GM20000 (cell line): ENCODE results near the gene PMM1.

ENCODE experiments used
- DNase-seq: peaks from one replicate; pipeline ENCODE4 v3.0.0; 2012; ENCODE audit warnings: low spot score
- TF ChIP-seq, protein P1 (sequence below): IDR thresholded peaks from 2 replicates; pipeline ENCODE4 v1.5.1; 2012; ENCODE audit warnings: mild to moderate bottlenecking, control low read depth; ENCODE audit errors: extremely low read depth, missing control alignments

PMM1 gene

DNA sequence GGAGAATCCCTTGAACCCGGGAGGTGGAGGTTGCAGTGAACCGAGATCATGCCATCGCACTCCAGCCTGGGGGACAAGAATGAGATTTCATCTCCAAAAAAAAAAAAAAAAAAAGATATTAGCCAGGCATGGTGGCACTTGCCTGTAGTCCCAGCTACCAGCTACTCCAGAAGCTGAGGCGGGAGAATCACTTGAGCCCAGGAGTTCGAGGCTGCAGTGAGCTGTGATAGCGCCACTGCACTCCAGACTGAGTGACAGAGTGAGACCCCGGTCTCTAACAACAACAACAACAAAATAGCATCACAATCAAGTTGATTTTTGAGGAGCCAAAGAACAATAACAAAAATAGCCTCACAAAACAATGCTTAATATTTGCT, 2.3 kb downstream of the PMM1 start:
- DNase-seq: no peak
- TF ChIP-seq, protein P1, sequence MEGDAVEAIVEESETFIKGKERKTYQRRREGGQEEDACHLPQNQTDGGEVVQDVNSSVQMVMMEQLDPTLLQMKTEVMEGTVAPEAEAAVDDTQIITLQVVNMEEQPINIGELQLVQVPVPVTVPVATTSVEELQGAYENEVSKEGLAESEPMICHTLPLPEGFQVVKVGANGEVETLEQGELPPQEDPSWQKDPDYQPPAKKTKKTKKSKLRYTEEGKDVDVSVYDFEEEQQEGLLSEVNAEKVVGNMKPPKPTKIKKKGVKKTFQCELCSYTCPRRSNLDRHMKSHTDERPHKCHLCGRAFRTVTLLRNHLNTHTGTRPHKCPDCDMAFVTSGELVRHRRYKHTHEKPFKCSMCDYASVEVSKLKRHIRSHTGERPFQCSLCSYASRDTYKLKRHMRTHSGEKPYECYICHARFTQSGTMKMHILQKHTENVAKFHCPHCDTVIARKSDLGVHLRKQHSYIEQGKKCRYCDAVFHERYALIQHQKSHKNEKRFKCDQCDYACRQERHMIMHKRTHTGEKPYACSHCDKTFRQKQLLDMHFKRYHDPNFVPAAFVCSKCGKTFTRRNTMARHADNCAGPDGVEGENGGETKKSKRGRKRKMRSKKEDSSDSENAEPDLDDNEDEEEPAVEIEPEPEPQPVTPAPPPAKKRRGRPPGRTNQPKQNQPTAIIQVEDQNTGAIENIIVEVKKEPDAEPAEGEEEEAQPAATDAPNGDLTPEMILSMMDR: no peak

DNA sequence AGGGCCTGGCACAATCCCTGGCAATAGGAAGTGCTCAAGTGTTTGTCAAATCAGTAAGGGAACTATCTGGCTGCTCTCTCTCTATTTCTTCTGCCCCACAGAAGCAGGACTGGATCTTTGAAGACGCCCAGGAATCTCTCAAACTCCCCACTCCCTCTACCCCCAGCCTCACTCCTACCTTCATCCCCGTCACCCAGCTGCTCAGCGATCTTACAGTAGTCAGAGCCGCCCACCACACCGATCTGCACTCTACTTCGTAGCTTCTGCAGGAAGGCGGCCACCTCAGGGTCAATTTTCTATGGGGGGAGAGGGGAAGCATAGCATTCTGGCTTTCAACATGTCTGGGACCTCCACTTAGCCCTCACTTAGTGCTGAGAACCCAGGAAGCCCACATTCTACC, 3.7 kb downstream of the PMM1 start:
- TF ChIP-seq, protein P1: no peak
- no peak for DNase-seq

DNA sequence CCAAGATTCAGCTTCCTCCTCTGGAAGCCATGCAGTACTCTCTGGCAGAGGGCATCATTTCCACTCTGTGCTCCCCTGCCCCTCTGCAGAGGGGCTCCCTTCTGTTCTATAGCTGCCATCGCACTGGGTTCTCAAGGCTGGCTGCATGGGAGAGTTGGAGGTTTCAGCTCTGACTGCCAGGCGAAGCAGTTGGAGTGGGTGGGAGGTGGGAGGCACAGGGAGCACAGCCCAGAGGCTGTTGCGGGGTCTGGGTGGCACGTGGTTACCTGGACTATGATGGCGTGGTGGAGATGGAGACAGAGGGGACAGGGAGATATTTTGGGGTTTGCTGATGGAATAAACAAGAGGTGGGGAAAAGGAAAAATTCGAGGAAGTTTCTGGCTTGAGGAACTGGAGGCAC, 4.8 kb downstream of the PMM1 start:
- TF ChIP-seq, protein P1: no peak
- no peak for DNase-seq

DNA sequence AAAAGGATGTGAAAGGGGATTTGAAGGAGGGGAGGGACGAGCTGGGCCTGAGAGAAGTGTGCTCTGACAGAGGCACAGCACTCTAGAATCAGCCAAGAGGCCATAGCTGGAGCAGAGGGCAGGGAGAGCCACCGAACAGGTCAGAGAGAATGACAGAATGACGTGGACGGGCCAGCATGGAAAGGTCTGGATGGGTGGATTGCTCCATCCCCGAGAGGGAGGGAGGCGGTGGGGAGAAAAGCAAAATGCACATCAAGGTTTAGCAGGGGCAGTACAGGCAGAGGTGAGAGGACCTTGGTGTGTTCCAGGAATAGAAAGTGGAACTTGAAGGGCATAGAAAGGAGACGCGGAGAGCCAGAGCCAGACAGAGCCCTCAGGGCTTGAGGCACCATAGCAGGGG, 6.9 kb downstream of the PMM1 start:
- TF ChIP-seq, protein P1: no peak
- no peak for DNase-seq

DNA sequence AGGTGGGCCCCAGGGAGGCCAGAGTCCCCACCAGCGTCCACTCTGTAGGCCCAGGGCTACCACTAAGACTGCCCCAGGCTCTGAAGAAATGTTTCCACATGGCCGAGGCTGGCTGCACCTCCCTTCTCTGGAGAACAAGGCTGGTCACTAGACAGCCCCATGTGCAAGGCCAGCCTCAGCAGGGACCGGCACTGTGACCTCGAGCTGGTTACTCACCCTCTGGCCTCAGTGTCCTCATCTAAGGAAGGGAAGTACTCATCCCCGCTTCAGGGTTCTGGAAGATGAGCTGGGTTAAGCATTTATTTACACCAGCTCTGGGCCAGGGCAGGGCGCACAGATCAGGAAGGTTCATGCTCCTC, 9.7 kb downstream of the PMM1 start:
- TF ChIP-seq, protein P1: no peak
- DNase-seq: no peak

DNA sequence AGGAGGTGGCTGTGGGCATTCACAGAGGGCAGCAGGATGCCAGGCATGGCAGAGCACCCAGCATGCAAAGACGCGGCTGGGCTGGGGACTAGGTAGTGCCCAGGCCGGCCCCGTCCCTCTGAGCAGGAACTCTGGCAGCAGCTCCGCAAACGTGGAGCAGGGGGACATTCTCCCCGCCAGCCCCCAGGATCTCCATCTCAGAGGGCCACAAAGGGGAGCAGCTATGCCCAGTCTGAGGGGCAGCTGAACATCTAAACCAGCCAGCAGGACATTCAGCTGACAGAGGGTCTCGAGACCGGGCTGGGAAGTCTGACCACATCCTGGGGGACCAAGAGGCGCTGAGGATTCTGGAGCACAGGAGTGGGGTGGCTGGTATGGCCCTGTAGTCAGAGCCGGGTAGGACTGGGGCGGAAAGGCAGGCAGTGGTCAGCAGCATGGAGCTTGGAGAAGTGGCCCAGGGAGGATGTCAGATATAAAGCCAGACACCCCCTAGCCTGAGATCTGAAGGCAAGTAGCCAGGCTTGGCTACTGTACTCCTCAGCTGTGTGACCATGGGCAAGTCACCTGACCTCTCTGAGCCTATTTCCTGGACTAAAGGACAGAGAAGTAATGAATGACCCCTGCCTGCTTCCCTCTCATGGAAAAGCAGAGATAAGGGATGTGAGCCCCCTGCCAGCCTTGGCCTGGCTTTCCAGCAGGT, 10.2 kb downstream of the PMM1 start:
- TF ChIP-seq, protein P1: no peak
- DNase-seq: no peak

DNA sequence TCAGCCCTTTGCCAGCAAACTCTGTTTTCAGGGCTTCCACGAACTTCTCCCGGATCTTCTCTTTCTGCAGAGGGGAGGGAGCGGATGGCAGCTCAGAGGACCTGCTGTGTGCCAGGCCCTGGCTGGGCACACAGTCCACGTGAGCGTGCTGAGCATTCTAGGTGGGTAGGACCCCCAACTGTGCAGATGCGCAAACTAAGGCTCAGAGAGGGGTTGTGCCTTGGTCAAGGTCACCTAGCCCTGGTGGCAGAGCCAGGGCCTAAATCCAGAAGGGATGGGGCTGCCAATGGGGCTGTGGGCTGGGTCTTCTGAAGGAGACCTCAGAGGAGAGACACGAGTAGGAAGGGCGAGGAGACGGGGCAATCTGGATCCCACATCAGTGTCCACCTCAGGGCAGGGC, 10.8 kb downstream of the PMM1 start:
- DNase-seq: no peak
- TF ChIP-seq, protein P1: no peak
